Spleen (tissue), 13 donors: ENCODE measurements around the gene CAMSAP2. TPM values are rescaled to one million over a fixed set of nuclear protein-coding genes. Genes with fewer than 3 reads are reported as not detected.
A peak's percentile ranks its signal among the peaks of the same experiment; 100 is the strongest.

Experiments used
- DNase-seq: peaks from one replicate; pipeline ENCODE4 v3.0.0-alpha.2; 2020
- H3K27ac ChIP-seq, 8 donors: fragments of 200-600 bp; sonication (generic) in 7 of 8; 1 replicate in 4 of 8; 2 replicates in 4 of 8; pipeline versions ENCODE4 v1.5.0 to v1.8.0; 2016 to 2021; ENCODE audit warnings: inconsistent platforms in 4 of 8, mild to moderate bottlenecking in 4 of 8, moderate library complexity in 1 of 8
- H3K27me3 ChIP-seq, 7 donors: fragments of 200-600 bp; sonication (generic) in 6 of 7; replicated peaks in 1 of 7; 1 replicate in 4 of 7; 2 replicates in 3 of 7; pipeline versions ENCODE4 v1.5.0 to v1.8.0; 2016 to 2021; ENCODE audit warnings: inconsistent platforms in 3 of 7, mild to moderate bottlenecking in 1 of 7
- H3K36me3 ChIP-seq, 6 donors: fragments of 200-600 bp; sonication (generic) in 5 of 6; 1 replicate in 4 of 6; 2 replicates in 2 of 6; pipeline versions ENCODE4 v1.5.0 to v1.8.0; 2016 to 2021; ENCODE audit warnings: inconsistent platforms in 2 of 6
- H3K4me1 ChIP-seq, 6 donors: fragments of 200-600 bp; sonication (generic) in 5 of 6; 1 replicate in 3 of 6; 2 replicates in 3 of 6; pipeline versions ENCODE4 v1.5.0 to v1.8.0; 2016 to 2021; ENCODE audit warnings: inconsistent platforms in 3 of 6
- H3K4me3 ChIP-seq, 8 donors: fragments of 200-600 bp; sonication (generic) in 7 of 8; 1 replicate in 4 of 8; 2 replicates in 4 of 8; pipeline versions ENCODE4 v1.5.0 to v1.8.0; 2016 to 2021; ENCODE audit warnings: inconsistent platforms in 4 of 8, mild to moderate bottlenecking in 4 of 8, moderate library complexity in 2 of 8
- H3K9me3 ChIP-seq, 8 donors: fragments of 200-600 bp; sonication (generic) in 7 of 8; 1 replicate in 4 of 8; 2 replicates in 4 of 8; pipeline versions ENCODE4 v1.5.0 to v1.8.0; 2016 to 2021; ENCODE audit warnings: inconsistent platforms in 4 of 8
- POLR2A ChIP-seq, 3 donors: fragments of 450-650 bp; IDR thresholded peaks; one replicate each; pipeline ENCODE4 v1.5.1; 2017; ENCODE audit warnings: antibody characterized with exemption in 3 of 3, mild to moderate bottlenecking in 1 of 3
- POLR2AphosphoS5 ChIP-seq, 3 donors: sonication (generic); formaldehyde crosslinking; IDR thresholded peaks; one replicate each; pipeline ENCODE4 v1.5.1; 2017; ENCODE audit warnings: antibody characterized with exemption in 3 of 3
- WGBS, 5 donors: extraction: QIAGEN DNeasy Blood & Tissue Kit in 3 of 5; methylation state at CpG; one replicate each; pipeline versions ENCODE4 v1.1.5 to v1.1.7; 2013 to 2018; 5-methylcytosine and 5-hydroxymethylcytosine counted together
- intact Hi-C: fragments of 100-400 bp; cut with DNase I; formaldehyde crosslinking; loops from one replicate; pipeline ENCODE4 v1.15.0; 2023; ENCODE audit warnings: low total_unique reads
- long read RNA-seq, 2 donors: transcript quantifications; one replicate each; lab custom pipeline, GENCODE V29; 2026
- polyA plus RNA-seq, 3 donors: library from polyadenylated mRNA; stranded (reverse); fragments of 200-250 nt; gene quantifications; one replicate each; pipeline ENCODE4 v1.2.1, GENCODE V29; 2013
- total RNA-seq, 7 donors: library from RNA; depleted of rRNA in 3 of 7; stranded (reverse); fragments of >200 nt in 3 of 7; fragmentation: NEBNext Ultra II Directional in 4 of 7; extraction: Animal tissue kit (Norgen Biotek cat#: 25700) in 4 of 7; gene quantifications; one replicate each; pipeline versions ENCODE4 v1.1.0 to v1.2.1, GENCODE V29; 2016 to 2021
- TF ChIP-seq, protein P1 (sequence below), 11 experiments: fragments of 200-600 bp in 7 of 11; fragments of 450-650 bp in 4 of 11; sonication (generic) in 4 of 11; IDR thresholded peaks in 8 of 11; conservative IDR thresholded peaks in 3 of 11; 1 replicate in 7 of 11; 2 replicates in 4 of 11; pipeline versions ENCODE4 v1.4.0 to v1.8.0; 2016 to 2021; ENCODE audit warnings: antibody characterized with exemption in 11 of 11, inconsistent platforms in 4 of 11, mild to moderate bottlenecking in 1 of 11
- donor health status: healthy with polysubstance abuse.
- donor health status: DM: no; HTN: no; CAD: no; lungs with moderate emphysema.
- donor health status: DM: no; HTN: no; CAD: no.
- donor health status: Bipolar disorder and iron deficiency.
- donor health status: healthy.
- donor health status: DM: no; HTN: no; CAD: no.
- donor health status: DM: yes; HTN: yes; CAD: no.

CAMSAP2 gene
- total RNA-seq (10 to 100 TPM; 13.9 to 24.7 (median 20.4) TPM), polyA plus RNA-seq (1 to 10 TPM; 2.1 to 4.8 (median 2.4) TPM)
- long read RNA-seq, donor 1, partial matches to known transcripts: 5 of 5 reads
- long read RNA-seq, donor 1, other reads (novel, unspliced or antisense): 0 of 5 reads
- long read RNA-seq, donor 2: 0 reads

- H3K27me3 ChIP-seq: peaks cover 0 to 39% (median 0%) of the 10 kb centered on the region in 7 donors
- WGBS, 5 donors: 2 to 7% (median 3%) methylated on average over 16 to 33 of the region's 33 CpGs
- H3K9me3 ChIP-seq: no peaks in the 10 kb centered on the region
- H3K36me3 ChIP-seq: no peaks in the 10 kb centered on the region
- peaks cover 0 to 42% (median 28%) of the 10 kb centered on the region in 6 donors for H3K4me1 ChIP-seq
- DNase-seq: peak; percentile 91
- H3K4me3 ChIP-seq: peak within 1 kb of the TSS; percentile 54 to 83 (median 72)
- intact Hi-C loops: no loop called here
- H3K27ac ChIP-seq: peak within 1 kb of the TSS; percentile 90 to 97 (median 94)
- TF ChIP-seq, protein P1, sequence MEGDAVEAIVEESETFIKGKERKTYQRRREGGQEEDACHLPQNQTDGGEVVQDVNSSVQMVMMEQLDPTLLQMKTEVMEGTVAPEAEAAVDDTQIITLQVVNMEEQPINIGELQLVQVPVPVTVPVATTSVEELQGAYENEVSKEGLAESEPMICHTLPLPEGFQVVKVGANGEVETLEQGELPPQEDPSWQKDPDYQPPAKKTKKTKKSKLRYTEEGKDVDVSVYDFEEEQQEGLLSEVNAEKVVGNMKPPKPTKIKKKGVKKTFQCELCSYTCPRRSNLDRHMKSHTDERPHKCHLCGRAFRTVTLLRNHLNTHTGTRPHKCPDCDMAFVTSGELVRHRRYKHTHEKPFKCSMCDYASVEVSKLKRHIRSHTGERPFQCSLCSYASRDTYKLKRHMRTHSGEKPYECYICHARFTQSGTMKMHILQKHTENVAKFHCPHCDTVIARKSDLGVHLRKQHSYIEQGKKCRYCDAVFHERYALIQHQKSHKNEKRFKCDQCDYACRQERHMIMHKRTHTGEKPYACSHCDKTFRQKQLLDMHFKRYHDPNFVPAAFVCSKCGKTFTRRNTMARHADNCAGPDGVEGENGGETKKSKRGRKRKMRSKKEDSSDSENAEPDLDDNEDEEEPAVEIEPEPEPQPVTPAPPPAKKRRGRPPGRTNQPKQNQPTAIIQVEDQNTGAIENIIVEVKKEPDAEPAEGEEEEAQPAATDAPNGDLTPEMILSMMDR (IDR thresholded peaks at IDR 0.05 in 8 of 11, conservative IDR thresholded peaks at IDR 0.05 in 3 of 11): no peak
- peak in 1 of 3 donors; percentile 5 for TF ChIP-seq POLR2A (IDR thresholded peaks at IDR 0.05)
- TF ChIP-seq POLR2AphosphoS5 (IDR thresholded peaks at IDR 0.05): no peak
Observed at GRCh38 chr1:200738327-200738948, at the start of gene CAMSAP2. TSS of gene CAMSAP2 (plus strand) at chr1:200738893. CDS start at chr1:200739828, 935 bp downstream.

- no peak overlapping the region for H3K27ac ChIP-seq
- no peak overlapping the region for H3K4me3 ChIP-seq
- no peak for DNase-seq
- H3K9me3 ChIP-seq: no peaks in the 10 kb centered on the region
- no peaks in the 10 kb centered on the region for H3K4me1 ChIP-seq
- TF ChIP-seq POLR2A (IDR thresholded peaks at IDR 0.05): no peak
- TF ChIP-seq, protein P1 (IDR thresholded peaks at IDR 0.05 in 8 of 11, conservative IDR thresholded peaks at IDR 0.05 in 3 of 11): no peak
- no peak for TF ChIP-seq POLR2AphosphoS5 (IDR thresholded peaks at IDR 0.05)
- 89 to 97% (median 94%) methylated on average over 1 of the region's 1 CpG for WGBS, 5 donors
- no peaks in the 10 kb centered on the region for H3K27me3 ChIP-seq
- intact Hi-C loops: no loop called here
- H3K36me3 ChIP-seq: no peaks in the 10 kb centered on the region
Observed at GRCh38 chr1:200692316-200692715, 46.4 kb upstream of the CAMSAP2 start.

- no peaks in the 10 kb centered on the region for H3K27me3 ChIP-seq
- no peaks in the 10 kb centered on the region for H3K9me3 ChIP-seq
- intact Hi-C loops: no loop called here
- no peaks in the 10 kb centered on the region for H3K4me1 ChIP-seq
- H3K4me3 ChIP-seq: no peak overlapping the region
- DNase-seq: no peak
- no peak overlapping the region for H3K27ac ChIP-seq
- TF ChIP-seq POLR2AphosphoS5 (IDR thresholded peaks at IDR 0.05): no peak
- no peak for TF ChIP-seq POLR2A (IDR thresholded peaks at IDR 0.05)
- TF ChIP-seq, protein P1 (IDR thresholded peaks at IDR 0.05 in 8 of 11, conservative IDR thresholded peaks at IDR 0.05 in 3 of 11): no peak
- no peaks in the 10 kb centered on the region for H3K36me3 ChIP-seq
Observed at GRCh38 chr1:200693327-200693726, 45.4 kb upstream of the CAMSAP2 start.

DNA sequence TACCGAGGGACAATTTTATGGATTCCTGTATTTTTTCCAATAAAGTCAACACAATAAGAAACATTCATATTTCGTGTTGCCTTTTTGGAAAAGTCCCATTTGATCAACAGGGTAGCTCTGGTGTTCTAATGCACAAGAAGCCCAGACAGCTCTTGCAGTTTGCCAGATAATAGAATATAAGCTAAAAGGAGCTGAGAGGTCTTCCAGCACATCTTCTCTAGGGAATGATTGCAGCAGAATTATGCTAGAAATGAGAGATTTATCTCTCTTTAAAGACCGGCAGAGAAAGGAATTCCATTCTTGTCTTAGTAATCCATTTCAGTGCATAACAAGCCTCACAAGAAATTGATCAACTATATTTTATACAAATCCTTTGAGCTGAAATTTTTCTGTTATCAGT lies 44.0 kb upstream of the CAMSAP2 start:
- H3K4me3 ChIP-seq: no peak overlapping the region
- intact Hi-C loops: no loop called here
- H3K27ac ChIP-seq: no peak overlapping the region
- WGBS, 5 donors: 83 to 89% (median 86%) methylated on average over 3 of the region's 3 CpGs
- no peaks in the 10 kb centered on the region for H3K4me1 ChIP-seq
- H3K36me3 ChIP-seq: no peaks in the 10 kb centered on the region
- no peak for DNase-seq
- no peaks in the 10 kb centered on the region for H3K9me3 ChIP-seq
- no peaks in the 10 kb centered on the region for H3K27me3 ChIP-seq
- TF ChIP-seq, protein P1 (IDR thresholded peaks at IDR 0.05 in 8 of 11, conservative IDR thresholded peaks at IDR 0.05 in 3 of 11): no peak
- TF ChIP-seq POLR2AphosphoS5 (IDR thresholded peaks at IDR 0.05) (no peak), POLR2A (IDR thresholded peaks at IDR 0.05) (no peak)
